Endothelial cell of umbilical vein (primary cell): Measurements from ENCODE around the gene CPHXL. TPM values are rescaled to one million over a fixed set of nuclear protein-coding genes. Genes with fewer than 3 reads are reported as not detected.

Source experiments
- BruUV-seq: library from RNA; stranded (reverse); fragments of 400-500 nt; replicated peaks from 2 replicates; lab custom pipeline; 2021; lab: Mats Ljungman, UMichigan
- CTCF ChIA-PET: fragments of 300-600, 350-600 bp; sonication (Branson Sonifier 250); formaldehyde crosslinking; loops from one replicate; lab custom pipeline; 2021; ENCODE audit warnings: antibody characterized with exemption, inconsistent platforms; lab: Charles Lee
- POLR2A ChIA-PET: fragments of 300-600, 350-600 bp; sonication (Branson Sonifier 250); formaldehyde crosslinking; loops from one replicate; lab custom pipeline; 2021; ENCODE audit warnings: antibody characterized with exemption, inconsistent platforms; lab: Charles Lee
- DNase-seq: peaks from one replicate; pipeline ENCODE4 v3.0.0-alpha.2; 2011; ENCODE audit warnings: low read depth, low spot score
- FAIRE-seq: peaks from 2 replicates; lab custom pipeline; 2011; peaks lifted over from hg19 to GRCh38; lab: Jason Lieb, UNC
- H2AFZ ChIP-seq: 2 replicates; pipeline ENCODE4 v1.6.0; 2012; ENCODE audit warnings: low read depth, low read length, control low read depth, inconsistent platforms
- H3K27ac ChIP-seq: 2 replicates; pipeline ENCODE4 v1.5.1; 2011; ENCODE audit warnings: low read depth, mild to moderate bottlenecking, control low read depth, low read length, moderate library complexity; ENCODE audit not compliant: insufficient read depth
- H3K27me3 ChIP-seq, 2 experiments: 2 replicates each; pipeline versions ENCODE4 v1.6.0 to v1.6.1; 2011; ENCODE audit warnings: low read length in 2 of 2, mixed read lengths in 1 of 2; ENCODE audit not compliant: control insufficient read depth in 2 of 2, insufficient read depth in 2 of 2
- H3K36me3 ChIP-seq, 2 experiments: 2 replicates in 1 of 2; 3 replicates in 1 of 2; pipeline ENCODE4 v1.5.1; 2011; ENCODE audit warnings: low read length in 2 of 2, mild to moderate bottlenecking in 1 of 2, moderate library complexity in 1 of 2; ENCODE audit not compliant: control insufficient read depth in 2 of 2, insufficient read depth in 2 of 2; ENCODE audit errors: extremely low read depth in 1 of 2
- H3K4me1 ChIP-seq: 3 replicates; pipeline ENCODE4 v1.5.1; 2011; ENCODE audit warnings: mild to moderate bottlenecking, low read length; ENCODE audit not compliant: control insufficient read depth, insufficient read depth; ENCODE audit errors: extremely low read depth
- H3K4me2 ChIP-seq: 2 replicates; pipeline ENCODE4 v1.6.1; 2011; ENCODE audit warnings: low read length, control low read depth, mixed read lengths; ENCODE audit not compliant: insufficient read depth
- H3K4me3 ChIP-seq, 3 experiments: fragments of 200-600 bp in 1 of 3; sonication (generic), shearing (Covaris generic) in 1 of 3; replicated peaks in 1 of 3; 2 replicates each; pipeline ENCODE4 v1.5.1; 2011 to 2016; ENCODE audit warnings: control low read depth in 3 of 3, low read length in 3 of 3, mild to moderate bottlenecking in 2 of 3, inconsistent platforms in 1 of 3, low read depth in 1 of 3, moderate library complexity in 1 of 3; ENCODE audit not compliant: insufficient read depth in 1 of 3
- H3K79me2 ChIP-seq: 2 replicates; pipeline ENCODE4 v1.6.0; 2012; ENCODE audit warnings: low read length, inconsistent platforms; ENCODE audit not compliant: control insufficient read depth, insufficient read depth
- H3K9ac ChIP-seq: replicated peaks from 2 replicates; pipeline ENCODE3; 2011; ENCODE audit warnings: low read length, control low read depth; ENCODE audit not compliant: insufficient read depth; ENCODE audit errors: extremely low read depth
- H3K9me1 ChIP-seq: replicated peaks from 3 replicates; pipeline ENCODE4 v1.6.0; 2011; ENCODE audit warnings: mild to moderate bottlenecking, low read length; ENCODE audit not compliant: control insufficient read depth, insufficient read depth; ENCODE audit errors: extremely low read depth
- H3K9me3 ChIP-seq: replicated peaks from 2 replicates; pipeline ENCODE4 v1.5.1; 2012; ENCODE audit warnings: low read length, inconsistent platforms; ENCODE audit not compliant: control insufficient read depth, insufficient read depth
- H4K20me1 ChIP-seq: replicated peaks from 2 replicates; pipeline ENCODE3; 2011; ENCODE audit warnings: mild to moderate bottlenecking, low read length; ENCODE audit not compliant: control insufficient read depth, insufficient read depth; ENCODE audit errors: extremely low read depth
- CTCF ChIP-seq, 2 donors: IDR thresholded peaks; 1 replicate in 1 of 2; 2 replicates in 1 of 2; pipeline ENCODE4 v1.5.1; 2011; ENCODE audit warnings: low read length in 2 of 2, mild to moderate bottlenecking in 2 of 2, moderate library complexity in 2 of 2, control low read depth in 1 of 2, inconsistent platforms in 1 of 2, low read depth in 1 of 2; ENCODE audit not compliant: insufficient read depth in 1 of 2; ENCODE audit errors: extremely low read depth in 1 of 2
- JUN ChIP-seq: IDR thresholded peaks from 2 replicates; pipeline ENCODE4 v1.6.1; 2011; ENCODE audit warnings: borderline replicate concordance, low read depth; ENCODE audit not compliant: insufficient read length, insufficient read depth
- MYC ChIP-seq: IDR thresholded peaks from one replicate; pipeline ENCODE4 v1.6.1; 2011; ENCODE audit warnings: mild to moderate bottlenecking, low read depth, low read length
- POLR2AphosphoS5 ChIP-seq: IDR thresholded peaks from 2 replicates; pipeline ENCODE4 v1.6.1; 2012; ENCODE audit warnings: low read depth, mild to moderate bottlenecking, control low read depth, low read length, moderate library complexity; ENCODE audit not compliant: insufficient read depth
- dilution Hi-C: fragments of 300-500 bp; cut with MboI; formaldehyde crosslinking; loops from one replicate; pipeline ENCODE4 v1.15.0; 2019; ENCODE audit warnings: low sequenced_read_pairs; ENCODE audit not compliant: extremely low pct_ligation_motif_present
- intact Hi-C: fragments of 100-400 bp; cut with micrococcal nuclease; formaldehyde crosslinking; loops from one replicate; pipeline ENCODE4 v1.10.0; 2022
- polyA plus RNA-seq, 4 experiments: library from polyadenylated mRNA; depleted of rRNA in 3 of 4; stranded (reverse) in 3 of 4; unstranded in 1 of 4; fragments of >200 nt; gene quantifications; 2 replicates each; pipeline versions ENCODE4 v1.2.1 to v1.2.3, GENCODE V29; 2011 to 2012; ENCODE audit warnings: missing spikeins in 1 of 4
- total RNA-seq: library from RNA; stranded (reverse); gene quantifications from 2 replicates; pipeline ENCODE4 v1.2.3, GENCODE V29; 2021

The CPHXL gene
- total and polyA plus RNA-seq, 2 donors (not counting 3 experiments of a cell fraction or from before 2014, with no cell fraction given) = not detected

- TF ChIP-seq CTCF (IDR thresholded peaks at IDR 0.05; ENCODE audit: extremely low read depth in 1 of 2, insufficient read depth in 1 of 2, low read depth in 1 of 2, low read length in 2 of 2) (no peak), MYC (no peak), POLR2AphosphoS5 (no peak), JUN (no peak)
- intact Hi-C loops (no loop called here), dilution Hi-C loops (no loop called here)
- H3K4me1 ChIP-seq = no peaks in the 10 kb centered on the region
- DNase-seq (no peak), FAIRE-seq (no peak)
- ChIA-PET POLR2A (no interaction called here), CTCF (no interaction called here)
- no peaks in the 10 kb centered on the region for H3K9me3 ChIP-seq
- no peaks in the 10 kb centered on the region for H3K9me1 ChIP-seq
- no TSS peak for BruUV-seq
- H3K79me2 ChIP-seq = no peaks in the 10 kb centered on the region
- H4K20me1 ChIP-seq = no peaks in the 10 kb centered on the region
- H2AFZ ChIP-seq = no peak overlapping the region
- no peak overlapping the region for H3K4me3 ChIP-seq
- no peaks in the 10 kb centered on the region for H3K36me3 ChIP-seq
- H3K9ac ChIP-seq = no peak overlapping the region
- no peak overlapping the region for H3K4me2 ChIP-seq
- H3K27ac ChIP-seq = no peak overlapping the region
- H3K27me3 ChIP-seq = no peaks in the 10 kb centered on the region
Observed at GRCh38 chr16:75742424-75743047, 16.2 kb upstream of the CPHXL start.
